ELF-1 (cell line): ENCODE measurements around the gene EIF2S3B.
A peak's percentile ranks its signal among the peaks of the same experiment; 100 is the strongest.
"Not testable (repeated sequence)": the region's sequence is repeated elsewhere in the genome, so short reads cannot be mapped to it uniquely, and the experiment has no call there.

Source experiments
- DNase-seq: peaks from one replicate; pipeline ENCODE4 v3.0.0-alpha.2; 2016; ENCODE audit warnings: low read depth, low spot score

The EIF2S3B gene

GRCh38 chr12:10505620-10506019 is at the start of gene EIF2S3B:
Gene EIF2S3B (plus strand): TSS chr12:10505890. CDS start chr12:10505903, 13 bp downstream.
- DNase-seq, result no peak

- no peak for DNase-seq
Measured at GRCh38 chr12:10456856-10457255, 48.8 kb upstream of the EIF2S3B start.

- peak; percentile 47 for DNase-seq
Measured at GRCh38 chr12:10457760-10458159, 47.9 kb upstream of the EIF2S3B start.

- DNase-seq, result no peak
Measured at GRCh38 chr12:10466311-10466710, 39.4 kb upstream of the EIF2S3B start.

GRCh38 chr12:10469701-10470100 is 36.0 kb upstream of the EIF2S3B start:
- DNase-seq, result no peak

- DNase-seq, result not testable (repeated sequence)
Measured at GRCh38 chr12:10472808-10473207, 32.9 kb upstream of the EIF2S3B start.

GRCh38 chr12:10481901-10482300 is 23.8 kb upstream of the EIF2S3B start:
- peak; percentile 5 for DNase-seq

GRCh38 chr12:10487328-10487727 is 18.4 kb upstream of the EIF2S3B start:
- not testable (repeated sequence) for DNase-seq

- DNase-seq, result no peak
Measured at GRCh38 chr12:10491766-10492165, 13.9 kb upstream of the EIF2S3B start.

- no peak for DNase-seq
Measured at GRCh38 chr12:10497602-10498001, 8.1 kb upstream of the EIF2S3B start.

GRCh38 chr12:10498042-10498441 is 7.6 kb upstream of the EIF2S3B start:
- no peak for DNase-seq

- DNase-seq, result no peak
Measured at GRCh38 chr12:10501030-10501429, 4.7 kb upstream of the EIF2S3B start.

GRCh38 chr12:10503460-10503859 is 2.2 kb upstream of the EIF2S3B start:
- DNase-seq, result no peak

GRCh38 chr12:10511756-10512355 is 6.2 kb downstream of the EIF2S3B start:
- DNase-seq, result no peak

GRCh38 chr12:10512798-10513197 is 7.1 kb downstream of the EIF2S3B start:
- DNase-seq, result no peak

- no peak for DNase-seq
Measured at GRCh38 chr12:10521555-10521954, 15.9 kb downstream of the EIF2S3B start.

- no peak for DNase-seq
Measured at GRCh38 chr12:10528174-10528953, 22.7 kb downstream of the EIF2S3B start.

GRCh38 chr12:10529603-10530002 is 23.9 kb downstream of the EIF2S3B start:
- DNase-seq, result no peak

GRCh38 chr12:10537721-10538120 is 32.0 kb downstream of the EIF2S3B start:
- DNase-seq, result no peak

- no peak for DNase-seq
Measured at GRCh38 chr12:10540776-10541205, 35.1 kb downstream of the EIF2S3B start.

- no peak for DNase-seq
Measured at GRCh38 chr12:10543499-10543898, 37.8 kb downstream of the EIF2S3B start.

- no peak for DNase-seq
Measured at GRCh38 chr12:10551375-10551774, 45.7 kb downstream of the EIF2S3B start.

GRCh38 chr12:10553148-10553547 is 47.5 kb downstream of the EIF2S3B start:
- DNase-seq, result no peak
